ENCODE results near the gene CACNA1C. TPM values are rescaled to one million over a fixed set of nuclear protein-coding genes. Genes with fewer than 3 reads are reported as not detected.

The CACNA1C gene
- total and polyA plus RNA-seq, 2 donors from 2014 or later, result 1.6 to 17.4 TPM

DNA sequence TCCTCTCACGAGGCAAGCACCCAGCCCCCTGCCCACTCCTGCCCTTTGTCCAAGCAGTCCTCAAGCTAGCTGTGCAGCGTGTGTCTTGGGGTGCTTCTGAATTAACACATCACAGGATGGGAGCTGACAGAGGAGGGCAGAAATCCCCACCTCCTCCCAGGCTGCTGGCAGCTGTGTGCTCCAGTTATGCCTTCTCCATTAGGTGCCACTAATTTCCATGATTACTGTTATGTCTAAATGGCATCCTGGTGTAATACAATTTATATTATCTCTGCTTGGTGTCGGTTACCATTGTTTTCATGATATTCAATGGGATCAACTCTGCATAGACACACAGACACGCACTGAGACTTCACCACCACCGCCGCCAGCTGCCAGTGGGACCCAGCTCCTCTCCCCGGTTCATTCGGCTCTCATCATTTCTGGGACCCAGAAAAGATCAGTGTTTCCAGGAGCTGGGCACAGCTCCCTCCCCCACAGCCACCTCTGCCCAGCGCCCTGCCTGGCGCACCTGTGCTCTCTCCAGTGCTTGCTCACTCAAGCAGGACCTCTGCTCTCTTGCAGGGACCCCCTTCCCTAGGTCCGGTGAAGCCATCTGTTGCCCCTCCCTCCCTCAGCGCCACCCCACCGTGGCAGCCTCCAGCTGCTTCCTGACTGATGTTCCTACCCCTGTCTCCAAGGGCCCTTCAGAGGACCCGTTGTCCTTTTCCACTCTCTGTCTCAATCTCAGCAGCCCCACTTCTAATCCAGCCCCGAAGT lies 574.5 kb downstream of the CACNA1C start:
- peaks cover 0 to 2% (median 0%) of the 10 kb centered on the region in 3 donors for H3K4me1 ChIP-seq (ENCODE audit: control insufficient read depth in 2 of 3, insufficient read depth in 2 of 3, low read depth in 1 of 3, low read length in 3 of 3)
- no peaks in the 10 kb centered on the region for H3K36me3 ChIP-seq (ENCODE audit: control insufficient read depth in 2 of 3, insufficient read depth in 3 of 3, low read length in 3 of 3)
- TF ChIP-seq, protein P1, sequence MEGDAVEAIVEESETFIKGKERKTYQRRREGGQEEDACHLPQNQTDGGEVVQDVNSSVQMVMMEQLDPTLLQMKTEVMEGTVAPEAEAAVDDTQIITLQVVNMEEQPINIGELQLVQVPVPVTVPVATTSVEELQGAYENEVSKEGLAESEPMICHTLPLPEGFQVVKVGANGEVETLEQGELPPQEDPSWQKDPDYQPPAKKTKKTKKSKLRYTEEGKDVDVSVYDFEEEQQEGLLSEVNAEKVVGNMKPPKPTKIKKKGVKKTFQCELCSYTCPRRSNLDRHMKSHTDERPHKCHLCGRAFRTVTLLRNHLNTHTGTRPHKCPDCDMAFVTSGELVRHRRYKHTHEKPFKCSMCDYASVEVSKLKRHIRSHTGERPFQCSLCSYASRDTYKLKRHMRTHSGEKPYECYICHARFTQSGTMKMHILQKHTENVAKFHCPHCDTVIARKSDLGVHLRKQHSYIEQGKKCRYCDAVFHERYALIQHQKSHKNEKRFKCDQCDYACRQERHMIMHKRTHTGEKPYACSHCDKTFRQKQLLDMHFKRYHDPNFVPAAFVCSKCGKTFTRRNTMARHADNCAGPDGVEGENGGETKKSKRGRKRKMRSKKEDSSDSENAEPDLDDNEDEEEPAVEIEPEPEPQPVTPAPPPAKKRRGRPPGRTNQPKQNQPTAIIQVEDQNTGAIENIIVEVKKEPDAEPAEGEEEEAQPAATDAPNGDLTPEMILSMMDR (IDR thresholded peaks at IDR 0.05; ENCODE audit: borderline replicate concordance, extremely low read depth, insufficient read depth), result no peak
- H3K27ac ChIP-seq (ENCODE audit: low read depth in 2 of 2, low read length in 2 of 2), result no peak overlapping the region
- no peak overlapping the region for H3K4me3 ChIP-seq (ENCODE audit: low read length in 3 of 3)
- no peak overlapping the region for H3K9ac ChIP-seq (ENCODE audit: low read length in 3 of 3)
- H3K9me3 ChIP-seq (ENCODE audit: control insufficient read depth in 2 of 3, insufficient read depth in 1 of 3, low read length in 3 of 3), result no peaks in the 10 kb centered on the region
- DNase-seq, result peak in 2 of 5 donors; percentile 22 to 41
- intact Hi-C loops (cut with DNase I), result no loop called here
- no peaks in the 10 kb centered on the region for H3K27me3 ChIP-seq (ENCODE audit: control insufficient read depth, insufficient read depth, low read length)
- no peak for FAIRE-seq

DNA sequence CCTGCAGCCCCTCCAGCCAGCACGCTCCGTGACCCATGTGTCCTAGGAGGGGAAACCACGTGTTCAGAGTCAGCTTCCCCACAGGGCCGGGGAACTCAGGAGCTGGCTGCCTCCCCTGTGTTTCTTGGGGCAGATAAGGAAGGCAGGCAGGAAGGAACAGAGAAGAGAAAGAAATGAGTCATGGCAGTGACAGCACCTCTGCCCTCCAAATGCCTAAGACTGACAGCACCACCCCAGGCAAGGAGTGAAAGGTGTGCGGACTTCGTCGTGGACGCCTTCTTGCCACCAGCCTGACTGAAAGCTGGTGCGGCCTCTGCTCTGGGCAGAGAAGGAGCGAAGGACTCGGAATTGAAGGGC lies 575.0 kb downstream of the CACNA1C start:
- FAIRE-seq, result no peak
- Histone ChIP-seq H3K27me3 (ENCODE audit: control insufficient read depth, insufficient read depth, low read length) (no peaks in the 10 kb centered on the region), H3K4me1 (ENCODE audit: control insufficient read depth in 2 of 3, insufficient read depth in 2 of 3, low read depth in 1 of 3, low read length in 3 of 3) (peaks cover 0 to 2% (median 0%) of the 10 kb centered on the region in 3 donors), H3K27ac (ENCODE audit: low read depth in 2 of 2, low read length in 2 of 2) (no peak overlapping the region), H3K9me3 (ENCODE audit: control insufficient read depth in 2 of 3, insufficient read depth in 1 of 3, low read length in 3 of 3) (no peaks in the 10 kb centered on the region), H3K4me3 (ENCODE audit: low read length in 3 of 3) (no peak overlapping the region), H3K9ac (ENCODE audit: low read length in 3 of 3) (no peak overlapping the region), H3K36me3 (ENCODE audit: control insufficient read depth in 2 of 3, insufficient read depth in 3 of 3, low read length in 3 of 3) (no peaks in the 10 kb centered on the region)
- DNase-seq, result no peak
- TF ChIP-seq, protein P1 (IDR thresholded peaks at IDR 0.05; ENCODE audit: borderline replicate concordance, extremely low read depth, insufficient read depth), result no peak
- intact Hi-C loops (cut with DNase I), result no loop called here

DNA sequence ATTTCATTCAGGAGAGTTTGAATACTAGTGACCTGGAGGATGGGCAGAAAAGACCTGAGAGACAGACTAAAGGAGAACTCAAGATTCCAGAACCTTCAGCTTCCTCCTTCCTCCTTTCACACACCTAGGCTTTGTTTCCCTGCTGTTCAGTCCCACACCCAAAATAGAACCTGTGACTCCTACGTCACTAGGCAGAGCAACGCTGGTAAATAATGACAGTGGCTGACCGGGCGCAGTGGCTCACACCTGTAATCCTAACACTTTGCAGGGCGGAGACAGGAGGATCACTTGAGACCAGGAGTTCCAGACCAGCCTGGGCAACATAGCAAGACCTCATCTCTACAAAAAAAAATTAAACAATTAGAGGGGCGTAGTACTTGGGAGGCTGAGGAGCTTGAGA lies 575.6 kb downstream of the CACNA1C start:
- Histone ChIP-seq H3K36me3 (ENCODE audit: control insufficient read depth in 2 of 3, insufficient read depth in 3 of 3, low read length in 3 of 3) (no peaks in the 10 kb centered on the region), H3K27me3 (ENCODE audit: control insufficient read depth, insufficient read depth, low read length) (no peaks in the 10 kb centered on the region), H3K9ac (ENCODE audit: low read length in 3 of 3) (no peak overlapping the region), H3K9me3 (ENCODE audit: control insufficient read depth in 2 of 3, insufficient read depth in 1 of 3, low read length in 3 of 3) (no peaks in the 10 kb centered on the region), H3K27ac (ENCODE audit: low read depth in 2 of 2, low read length in 2 of 2) (no peak overlapping the region), H3K4me3 (ENCODE audit: low read length in 3 of 3) (no peak overlapping the region), H3K4me1 (ENCODE audit: control insufficient read depth in 2 of 3, insufficient read depth in 2 of 3, low read depth in 1 of 3, low read length in 3 of 3) (peaks cover 0 to 2% (median 0%) of the 10 kb centered on the region in 3 donors)
- TF ChIP-seq, protein P1 (IDR thresholded peaks at IDR 0.05; ENCODE audit: borderline replicate concordance, extremely low read depth, insufficient read depth), result no peak
- no peak for FAIRE-seq
- intact Hi-C loops (cut with DNase I), result no loop called here
- no peak for DNase-seq
